GM19468 (cell line): ENCODE measurements around the gene ANLN.

ENCODE experiments used
- ATAC-seq: cut with Tn5 transposase; IDR thresholded peaks from one replicate; pipeline ENCODE4 v1.9.1; 2021; ENCODE audit warnings: mild to moderate bottlenecking, moderate library complexity, moderate number of reproducible peaks; ENCODE audit not compliant: unreplicated experiment; ENCODE audit errors: extremely low read depth

Gene ANLN, protein sequence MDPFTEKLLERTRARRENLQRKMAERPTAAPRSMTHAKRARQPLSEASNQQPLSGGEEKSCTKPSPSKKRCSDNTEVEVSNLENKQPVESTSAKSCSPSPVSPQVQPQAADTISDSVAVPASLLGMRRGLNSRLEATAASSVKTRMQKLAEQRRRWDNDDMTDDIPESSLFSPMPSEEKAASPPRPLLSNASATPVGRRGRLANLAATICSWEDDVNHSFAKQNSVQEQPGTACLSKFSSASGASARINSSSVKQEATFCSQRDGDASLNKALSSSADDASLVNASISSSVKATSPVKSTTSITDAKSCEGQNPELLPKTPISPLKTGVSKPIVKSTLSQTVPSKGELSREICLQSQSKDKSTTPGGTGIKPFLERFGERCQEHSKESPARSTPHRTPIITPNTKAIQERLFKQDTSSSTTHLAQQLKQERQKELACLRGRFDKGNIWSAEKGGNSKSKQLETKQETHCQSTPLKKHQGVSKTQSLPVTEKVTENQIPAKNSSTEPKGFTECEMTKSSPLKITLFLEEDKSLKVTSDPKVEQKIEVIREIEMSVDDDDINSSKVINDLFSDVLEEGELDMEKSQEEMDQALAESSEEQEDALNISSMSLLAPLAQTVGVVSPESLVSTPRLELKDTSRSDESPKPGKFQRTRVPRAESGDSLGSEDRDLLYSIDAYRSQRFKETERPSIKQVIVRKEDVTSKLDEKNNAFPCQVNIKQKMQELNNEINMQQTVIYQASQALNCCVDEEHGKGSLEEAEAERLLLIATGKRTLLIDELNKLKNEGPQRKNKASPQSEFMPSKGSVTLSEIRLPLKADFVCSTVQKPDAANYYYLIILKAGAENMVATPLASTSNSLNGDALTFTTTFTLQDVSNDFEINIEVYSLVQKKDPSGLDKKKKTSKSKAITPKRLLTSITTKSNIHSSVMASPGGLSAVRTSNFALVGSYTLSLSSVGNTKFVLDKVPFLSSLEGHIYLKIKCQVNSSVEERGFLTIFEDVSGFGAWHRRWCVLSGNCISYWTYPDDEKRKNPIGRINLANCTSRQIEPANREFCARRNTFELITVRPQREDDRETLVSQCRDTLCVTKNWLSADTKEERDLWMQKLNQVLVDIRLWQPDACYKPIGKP

DNA sequence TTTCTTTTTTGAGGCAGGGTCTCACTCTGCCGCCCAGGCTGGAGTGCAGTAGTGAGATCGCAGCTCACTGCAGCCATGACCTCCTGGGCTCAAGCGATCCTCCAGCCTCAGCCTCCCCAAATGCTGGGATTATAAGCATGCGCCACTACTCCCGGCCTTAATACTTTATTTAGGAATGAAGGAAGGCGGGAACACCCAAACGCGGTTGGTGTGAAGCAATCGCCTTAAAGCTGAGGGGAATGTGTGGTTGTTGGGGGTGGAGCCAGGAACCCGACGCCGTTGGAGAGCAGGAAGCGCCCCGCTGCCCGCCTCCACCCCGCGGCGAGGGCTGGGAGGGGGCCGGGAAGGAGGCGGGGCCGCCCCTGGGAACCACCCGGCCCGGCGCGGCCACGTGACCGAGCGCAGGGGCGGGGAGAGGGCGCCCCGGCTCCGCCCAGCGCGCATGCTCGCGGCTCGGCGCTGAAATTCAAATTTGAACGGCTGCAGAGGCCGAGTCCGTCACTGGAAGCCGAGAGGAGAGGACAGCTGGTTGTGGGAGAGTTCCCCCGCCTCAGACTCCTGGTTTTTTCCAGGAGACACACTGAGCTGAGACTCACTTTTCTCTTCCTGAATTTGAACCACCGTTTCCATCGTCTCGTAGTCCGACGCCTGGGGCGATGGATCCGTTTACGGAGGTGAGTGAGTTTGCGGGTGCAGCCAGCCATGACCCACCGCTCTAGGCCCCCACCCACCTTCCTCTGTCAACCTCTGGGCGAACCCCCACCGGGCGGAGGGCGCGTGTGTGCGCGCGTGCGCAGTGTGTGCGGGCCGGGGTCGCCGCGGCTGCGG, at the start of gene ANLN:
ANLN (plus strand) TSS at position 492 of the 828 bp plus-strand sequence; CDS start at position 657, 165 bp downstream.
- peak; percentile 47 for ATAC-seq

DNA sequence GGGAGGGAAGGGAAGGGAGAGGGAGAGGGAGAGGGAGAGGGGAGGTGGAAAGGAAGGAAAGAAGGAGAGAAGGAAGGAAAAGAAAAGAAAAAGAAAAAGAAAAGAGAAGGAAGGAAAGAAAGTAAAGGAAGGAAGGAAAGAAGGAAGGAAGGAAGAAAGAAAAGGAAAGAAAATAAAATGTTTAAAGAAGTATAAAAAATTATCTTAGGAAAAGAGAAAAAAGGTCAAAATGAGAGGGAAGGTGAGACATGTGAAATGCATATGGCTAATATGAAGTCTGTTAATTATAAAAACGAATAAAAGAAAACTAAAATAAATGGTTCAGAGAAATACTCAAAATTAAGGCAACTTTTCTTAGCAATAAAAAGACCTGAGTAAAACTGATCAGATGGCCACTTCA, 46.1 kb upstream of the ANLN start:
- ATAC-seq: no peak

- no peak for ATAC-seq
These were observed 45.0 kb upstream of the ANLN start for GRCh38 chr7:36344622-36345021.

DNA sequence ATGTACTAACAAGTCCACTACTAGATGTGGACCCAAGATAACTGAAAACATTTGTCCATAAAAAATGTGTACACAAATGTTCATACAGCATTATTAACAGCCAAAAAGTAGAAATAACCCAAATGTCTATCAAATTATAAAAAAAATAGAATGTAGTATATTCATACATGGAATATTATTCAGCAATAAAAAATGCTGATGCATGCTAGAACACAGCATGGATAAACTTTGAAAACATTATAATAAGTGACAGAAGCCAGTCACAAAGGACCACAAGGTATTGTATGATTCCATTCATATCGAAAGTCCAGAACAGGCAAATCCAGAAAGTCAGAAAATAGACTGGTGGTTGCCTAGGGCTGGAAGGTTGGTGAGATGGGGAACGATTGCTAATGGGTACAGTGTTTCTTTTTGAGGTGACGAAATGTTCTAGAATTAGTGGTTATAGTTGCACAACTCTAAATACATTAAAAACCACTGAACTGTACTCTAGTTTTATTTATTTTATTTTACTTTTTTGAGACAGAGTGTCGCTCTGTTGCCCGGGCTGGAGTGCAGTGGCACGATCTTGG, 43.3 kb upstream of the ANLN start:
- no peak for ATAC-seq

- ATAC-seq: no peak
These were observed 41.4 kb upstream of the ANLN start for GRCh38 chr7:36348256-36348655.

DNA sequence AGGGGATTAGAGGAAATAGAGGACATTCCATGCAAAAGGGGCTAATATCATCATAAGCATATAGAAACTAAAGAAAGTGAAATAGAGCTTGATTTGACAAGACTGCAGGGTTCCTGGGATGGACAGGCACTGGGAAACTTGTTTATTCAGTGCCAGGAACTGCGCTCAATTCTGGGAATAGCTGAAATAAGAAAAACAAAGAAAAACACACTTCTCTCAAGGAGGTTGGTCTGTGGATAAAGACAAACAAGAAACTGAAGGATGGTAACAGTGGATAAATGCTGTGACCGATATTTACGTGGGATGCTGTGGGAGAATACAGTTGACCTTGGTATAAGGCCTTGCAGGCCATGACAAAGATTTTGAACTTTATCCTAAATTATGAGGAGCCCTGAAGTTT, 40.9 kb upstream of the ANLN start:
- no peak for ATAC-seq

- ATAC-seq: no peak
These were observed 40.0 kb upstream of the ANLN start for GRCh38 chr7:36349626-36350025.

- no peak for ATAC-seq
These were observed 34.2 kb upstream of the ANLN start for GRCh38 chr7:36355490-36355889.

GRCh38 chr7:36357054-36357453, 32.6 kb upstream of the ANLN start:
- no peak for ATAC-seq

DNA sequence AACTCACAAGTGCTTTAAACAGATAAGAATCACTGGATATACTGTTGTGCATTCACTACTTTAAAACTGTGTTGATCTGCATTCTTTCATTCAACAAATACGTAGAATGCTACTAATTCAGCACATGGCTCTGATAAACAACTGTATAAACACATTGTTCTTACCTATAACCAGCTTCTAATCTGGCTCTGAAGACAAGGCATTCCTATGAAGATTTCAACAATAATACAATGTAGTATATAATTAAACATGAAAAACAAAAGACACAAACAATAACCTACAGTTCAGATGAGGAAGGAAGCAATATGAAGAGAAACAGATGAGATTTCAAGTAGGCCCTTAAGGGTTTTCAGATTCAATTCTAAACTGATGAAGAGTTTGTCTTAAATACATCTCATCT, 31.1 kb upstream of the ANLN start:
- no peak for ATAC-seq

DNA sequence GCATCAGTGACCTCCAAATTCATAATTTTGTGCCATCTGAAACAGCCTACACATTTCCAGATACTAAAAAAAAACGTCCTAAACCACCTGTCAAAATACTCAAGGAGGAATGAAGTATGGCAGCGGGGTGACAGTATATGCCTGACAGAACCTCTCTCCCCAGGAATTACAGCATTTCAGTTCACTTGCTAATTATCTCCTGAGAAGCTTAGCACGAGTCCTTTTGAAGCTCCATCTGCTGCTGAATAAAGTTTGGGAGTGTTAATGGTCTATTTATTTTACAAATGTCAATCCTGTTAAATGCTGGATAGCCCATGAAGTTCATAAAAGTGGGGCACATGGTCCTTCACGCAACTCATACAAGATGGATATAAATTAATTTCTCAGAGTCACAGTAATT, 29.4 kb upstream of the ANLN start:
- ATAC-seq: no peak

DNA sequence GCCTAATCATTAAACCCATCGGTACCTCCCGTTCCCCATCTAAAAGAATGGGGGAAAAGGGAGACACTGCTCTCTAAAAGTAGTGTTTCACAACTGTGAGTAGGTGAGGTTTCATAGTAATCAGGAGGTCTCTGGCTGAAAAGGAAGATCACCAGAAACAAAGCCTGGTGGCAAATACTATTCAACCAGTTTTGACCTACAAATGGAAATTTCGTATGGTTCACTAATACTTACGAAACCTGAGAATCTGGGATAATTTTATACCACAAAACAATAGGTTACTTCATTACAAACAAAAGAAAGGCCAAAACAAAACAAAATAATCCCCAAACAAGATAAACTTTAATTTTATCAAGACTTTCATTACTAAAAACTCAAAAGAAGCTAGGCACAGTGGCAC, 28.4 kb upstream of the ANLN start:
- no peak for ATAC-seq

DNA sequence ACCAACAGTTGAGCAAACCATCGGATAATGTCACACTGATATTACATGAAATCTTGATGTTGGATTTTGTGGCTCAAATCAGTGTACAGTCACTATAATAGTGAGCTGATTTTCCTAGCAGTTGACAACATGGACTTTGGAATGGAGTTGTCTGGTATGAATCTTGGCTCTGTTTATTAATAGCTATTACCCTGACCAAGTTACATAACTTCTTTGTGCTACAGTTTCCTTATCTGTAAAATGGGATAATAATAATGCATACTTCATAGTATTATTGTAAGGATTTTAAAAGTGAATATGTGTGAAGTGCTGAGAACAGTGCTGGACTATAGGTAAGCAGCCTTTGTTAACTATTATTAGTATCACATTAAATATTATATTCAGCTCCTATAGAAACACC, 26.1 kb upstream of the ANLN start:
- no peak for ATAC-seq

- no peak for ATAC-seq
These were observed 23.5 kb upstream of the ANLN start for GRCh38 chr7:36366005-36366717.

- ATAC-seq: peak; percentile 98
These were observed 22.7 kb upstream of the ANLN start for GRCh38 chr7:36366718-36367560.

DNA sequence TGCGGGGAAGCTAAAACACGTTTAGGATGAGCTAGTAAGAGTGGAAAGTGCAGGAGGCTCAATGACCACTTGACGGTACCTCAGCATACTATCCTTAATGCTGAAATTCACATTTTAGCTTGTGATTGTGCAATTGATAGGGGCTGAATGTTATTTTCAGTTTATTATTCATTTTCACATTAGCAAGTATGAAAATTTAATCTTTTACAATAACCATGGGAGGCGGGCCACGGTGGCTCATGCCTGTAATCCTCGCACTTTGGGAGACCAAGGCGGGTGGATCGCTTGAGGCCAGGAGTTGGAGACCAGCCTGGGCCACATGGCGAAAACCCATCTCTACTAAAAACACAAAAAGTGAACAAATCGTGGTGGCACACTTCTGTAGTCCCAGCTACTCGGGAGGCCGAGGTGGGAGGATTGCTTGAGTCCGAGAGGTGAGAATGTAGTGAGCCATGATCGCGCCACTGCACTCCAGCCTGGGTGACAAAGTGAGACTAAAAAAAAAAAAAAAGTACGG, 22.0 kb upstream of the ANLN start:
- ATAC-seq: no peak

GRCh38 chr7:36368496-36368895, 21.2 kb upstream of the ANLN start:
- no peak for ATAC-seq

- no peak for ATAC-seq
These were observed 20.5 kb upstream of the ANLN start for GRCh38 chr7:36369171-36369570.
